A673 (cell line): ENCODE measurements around the gene PCBP2. TPM values are rescaled to one million over a fixed set of nuclear protein-coding genes. Genes with fewer than 3 reads are reported as not detected.

Experiments
- BruUV-seq: library from RNA; stranded (reverse); fragments of 400-500 nt; replicated peaks from 2 replicates; lab custom pipeline; 2021; lab: Mats Ljungman, UMichigan
- CTCF ChIA-PET: fragments of 300-600 bp; sonication (Branson Sonifier 250); formaldehyde crosslinking; loops from one replicate; lab custom pipeline; 2022; ENCODE audit warnings: antibody characterized with exemption; lab: Charles Lee
- POLR2A ChIA-PET: fragments of 300-600 bp; sonication (Branson Sonifier 250); formaldehyde crosslinking; loops from one replicate; lab custom pipeline; 2022; ENCODE audit warnings: antibody characterized with exemption; ENCODE audit not compliant: low non-redundant PET; lab: Charles Lee
- DNase-seq: peaks from one replicate; pipeline ENCODE4 v3.0.0-alpha.2; 2015; ENCODE audit warnings: low spot score
- H3K27ac ChIP-seq: fragments of 200-600 bp; sonication (generic); 2 replicates; pipeline ENCODE4 v1.5.1; 2016; ENCODE audit warnings: mixed run types, low read depth, mild to moderate bottlenecking, mixed read lengths, antibody characterized with exemption, low read length; ENCODE audit not compliant: poor library complexity, severe bottlenecking
- H3K27me3 ChIP-seq: fragments of 200-600 bp; sonication (generic); replicated peaks from 2 replicates; pipeline ENCODE4 v1.6.1; 2017; ENCODE audit warnings: mixed run types, low read depth, mild to moderate bottlenecking, mixed read lengths, antibody characterized with exemption, low read length; ENCODE audit not compliant: insufficient read depth, poor library complexity
- H3K36me3 ChIP-seq: fragments of 200-600 bp; sonication (generic); 2 replicates; pipeline ENCODE4 v1.6.1; 2016; ENCODE audit warnings: mixed run types, mild to moderate bottlenecking, mixed read lengths, antibody characterized with exemption, low read length; ENCODE audit not compliant: insufficient read depth, poor library complexity, severe bottlenecking
- H3K4me1 ChIP-seq: fragments of 200-600 bp; sonication (generic); 2 replicates; pipeline ENCODE4 v1.6.1; 2017; ENCODE audit warnings: mixed run types, mild to moderate bottlenecking, mixed read lengths, antibody characterized with exemption, low read length; ENCODE audit not compliant: insufficient read depth, poor library complexity, severe bottlenecking
- H3K4me3 ChIP-seq: fragments of 200-600 bp; sonication (generic); 2 replicates; pipeline ENCODE4 v1.5.1; 2016; ENCODE audit warnings: low read depth, mixed run types, mild to moderate bottlenecking, mixed read lengths, low read length; ENCODE audit not compliant: poor library complexity, severe bottlenecking
- H3K9me3 ChIP-seq: fragments of 200-600 bp; sonication (generic); 2 replicates; pipeline ENCODE4 v1.6.1; 2016; ENCODE audit warnings: mixed run types, low read depth, mild to moderate bottlenecking, mixed read lengths, antibody characterized with exemption, low read length; ENCODE audit not compliant: poor library complexity, severe bottlenecking
- EZH2 ChIP-seq: fragments of 200-600 bp; sonication (generic); IDR thresholded peaks from 2 replicates; pipeline ENCODE4 v1.6.1; 2017; ENCODE audit warnings: borderline replicate concordance, low read depth, mild to moderate bottlenecking, mixed read lengths, antibody characterized with exemption, low read length; ENCODE audit not compliant: poor library complexity, severe bottlenecking
- intact Hi-C: fragments of 100-400 bp; cut with micrococcal nuclease; formaldehyde crosslinking; loops from one replicate; pipeline ENCODE4 v1.10.0; 2022; ENCODE audit not compliant: unreplicated experiment
- total RNA-seq: library from RNA; stranded (reverse); gene quantifications from 2 replicates; pipeline ENCODE4 v1.2.3, GENCODE V29; 2021
- TF ChIP-seq, protein P1 (sequence below): fragments of 300-800, 200-600 bp; sonication (generic); conservative IDR thresholded peaks from 2 replicates; pipeline ENCODE4 v1.5.1; 2017; ENCODE audit warnings: low read depth, mild to moderate bottlenecking, antibody characterized with exemption, low read length, moderate library complexity, mixed read lengths

Gene PCBP2
- total RNA-seq, 1 experiment from 2014 or later: 1,215 TPM

DNA sequence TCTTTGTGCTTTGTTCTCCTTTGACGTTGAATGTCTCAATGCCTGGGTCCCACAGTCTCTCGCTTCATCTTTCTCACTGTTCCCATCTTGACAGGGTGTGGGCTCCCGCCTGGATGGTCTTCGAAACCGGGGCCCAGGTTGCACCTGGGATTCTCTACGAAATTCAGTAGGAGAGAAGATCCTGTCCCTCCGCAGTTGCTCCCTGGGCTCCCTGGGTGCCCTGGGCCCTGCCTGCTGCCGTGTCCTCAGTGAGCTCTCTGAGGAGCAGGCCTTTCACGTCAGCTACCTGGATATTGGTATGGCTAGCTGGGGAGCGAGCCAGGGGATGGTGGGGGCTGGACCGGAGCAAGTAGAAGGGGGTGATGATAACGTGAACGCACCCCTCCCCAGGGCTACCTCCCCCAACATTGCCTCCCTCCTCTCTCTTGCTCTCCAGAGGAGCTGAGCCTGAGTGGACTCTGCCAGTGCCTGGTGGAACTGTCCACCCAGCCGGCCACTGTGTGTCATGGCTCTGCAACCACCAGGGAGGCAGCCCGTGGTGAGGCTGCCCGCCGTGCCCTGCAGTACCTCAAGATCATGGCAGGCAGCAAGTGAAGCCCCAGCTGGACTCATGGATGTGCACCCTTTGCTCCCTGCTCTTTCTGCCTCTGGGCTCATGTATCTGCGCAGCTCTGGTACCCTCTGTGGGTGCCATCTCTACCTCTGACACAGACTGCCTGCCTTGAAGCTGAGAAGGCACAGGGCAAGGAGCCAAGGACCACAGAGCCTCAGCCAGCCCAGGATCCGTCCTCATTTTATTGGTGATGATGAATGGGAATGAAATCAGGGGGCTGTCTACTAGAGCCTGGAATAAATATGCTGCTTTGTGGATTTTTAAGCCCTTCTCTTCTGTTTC lies 53.9 kb downstream of the PCBP2 start:
- TF ChIP-seq, protein P1, sequence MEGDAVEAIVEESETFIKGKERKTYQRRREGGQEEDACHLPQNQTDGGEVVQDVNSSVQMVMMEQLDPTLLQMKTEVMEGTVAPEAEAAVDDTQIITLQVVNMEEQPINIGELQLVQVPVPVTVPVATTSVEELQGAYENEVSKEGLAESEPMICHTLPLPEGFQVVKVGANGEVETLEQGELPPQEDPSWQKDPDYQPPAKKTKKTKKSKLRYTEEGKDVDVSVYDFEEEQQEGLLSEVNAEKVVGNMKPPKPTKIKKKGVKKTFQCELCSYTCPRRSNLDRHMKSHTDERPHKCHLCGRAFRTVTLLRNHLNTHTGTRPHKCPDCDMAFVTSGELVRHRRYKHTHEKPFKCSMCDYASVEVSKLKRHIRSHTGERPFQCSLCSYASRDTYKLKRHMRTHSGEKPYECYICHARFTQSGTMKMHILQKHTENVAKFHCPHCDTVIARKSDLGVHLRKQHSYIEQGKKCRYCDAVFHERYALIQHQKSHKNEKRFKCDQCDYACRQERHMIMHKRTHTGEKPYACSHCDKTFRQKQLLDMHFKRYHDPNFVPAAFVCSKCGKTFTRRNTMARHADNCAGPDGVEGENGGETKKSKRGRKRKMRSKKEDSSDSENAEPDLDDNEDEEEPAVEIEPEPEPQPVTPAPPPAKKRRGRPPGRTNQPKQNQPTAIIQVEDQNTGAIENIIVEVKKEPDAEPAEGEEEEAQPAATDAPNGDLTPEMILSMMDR: no peak
- no peak for TF ChIP-seq EZH2
- no peak overlapping the region for H3K27ac ChIP-seq
- DNase-seq: no peak

DNA sequence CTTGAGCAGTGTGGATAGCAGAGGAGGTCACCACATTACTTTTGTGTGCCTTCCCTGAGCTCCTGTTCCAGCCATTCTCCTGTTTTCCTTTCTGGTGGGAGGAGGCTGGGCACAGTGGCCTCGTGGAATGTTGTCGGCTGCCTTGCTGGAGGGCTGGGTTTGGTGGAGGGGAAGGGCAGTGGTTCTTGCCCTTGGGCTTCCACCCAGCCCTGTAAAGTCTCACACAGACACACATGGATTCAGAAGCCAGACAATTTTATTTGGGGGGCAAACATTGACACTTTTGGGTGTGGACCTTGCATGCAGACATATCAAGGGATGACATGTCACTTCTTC lies 54.5 kb downstream of the PCBP2 start:
- DNase-seq: no peak
- POLR2A ChIA-PET: no interaction called here
- Histone ChIP-seq H3K27ac (no peak overlapping the region), H3K4me3 (no peak overlapping the region), H3K4me1 (peaks cover 23% of the 10 kb centered on the region), H3K27me3 (no peaks in the 10 kb centered on the region), H3K9me3 (no peaks in the 10 kb centered on the region), H3K36me3 (peaks cover 33% of the 10 kb centered on the region)
- no TSS peak for BruUV-seq
- CTCF ChIA-PET: no interaction called here
- no peak for TF ChIP-seq EZH2
- TF ChIP-seq, protein P1: no peak
- intact Hi-C loops: loop anchor here (10.0 kb wide), 1 partner anchor 768 kb away; no protein-coding TSS in a partner anchor

More for the DNA sequence above, 53.9 kb downstream of the PCBP2 start:
- ChIA-PET POLR2A (no interaction called here), CTCF (no interaction called here)
- intact Hi-C loops: loop anchor here (10.0 kb wide), 1 partner anchor 769 kb away; no protein-coding TSS in a partner anchor
- BruUV-seq: no TSS peak
- Histone ChIP-seq H3K27me3 (no peaks in the 10 kb centered on the region), H3K9me3 (no peaks in the 10 kb centered on the region), H3K36me3 (peaks cover 33% of the 10 kb centered on the region), H3K4me1 (peaks cover 23% of the 10 kb centered on the region), H3K4me3 (no peak overlapping the region)

DNA sequence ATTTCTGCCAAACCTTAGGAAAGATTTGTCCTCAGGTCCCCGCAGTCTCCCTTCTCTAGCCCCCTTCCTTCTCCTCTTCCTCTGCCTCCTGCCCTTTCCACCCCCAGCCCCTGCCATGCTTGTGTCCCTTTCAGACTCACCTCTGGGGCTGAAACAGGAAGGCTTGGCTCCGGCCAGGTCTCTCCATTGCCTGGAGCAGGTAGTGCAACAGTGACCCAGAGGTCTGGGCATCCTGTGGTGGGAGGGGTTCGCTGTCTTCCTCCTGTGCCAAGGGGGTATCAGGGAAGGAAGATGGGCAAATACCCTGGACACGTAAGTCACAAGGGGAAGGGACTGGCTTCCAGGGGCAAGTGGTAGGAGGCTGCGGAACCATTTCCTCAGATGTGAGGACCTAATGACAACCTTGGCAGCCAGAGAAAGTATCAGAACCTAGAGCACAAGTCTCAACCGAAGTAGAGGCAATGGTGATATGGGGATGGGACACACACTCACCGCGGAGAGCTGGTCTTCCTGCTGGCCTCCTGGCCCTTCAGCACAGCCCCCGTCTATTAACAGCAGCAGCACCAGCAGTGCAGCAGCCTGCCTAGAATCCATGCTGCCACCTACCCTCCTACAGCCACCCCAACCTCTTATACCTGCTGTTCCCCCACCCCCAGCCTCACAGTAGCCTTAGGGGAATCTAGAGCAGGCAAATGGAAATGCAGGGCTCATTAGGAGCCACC lies 55.1 kb downstream of the PCBP2 start, which contains the start of gene NPFF:
TSS of gene NPFF (minus strand) at position 604 of the 722 bp plus-strand sequence. CDS start at position 594, 10 bp downstream.
- no peaks in the 10 kb centered on the region for H3K27me3 ChIP-seq
- no peaks in the 10 kb centered on the region for H3K9me3 ChIP-seq
- TF ChIP-seq, protein P1: no peak
- no peak for TF ChIP-seq EZH2
- POLR2A ChIA-PET: no interaction called here
- CTCF ChIA-PET: no interaction called here
- peaks cover 19% of the 10 kb centered on the region for H3K4me1 ChIP-seq
- no peak for DNase-seq
- BruUV-seq: no TSS peak
- no peak within 1 kb of the TSS for H3K4me3 ChIP-seq
- no peak within 1 kb of the TSS for H3K27ac ChIP-seq
- intact Hi-C loops: loop anchor here (10.0 kb wide), 1 partner anchor 768 kb away; no protein-coding TSS in a partner anchor
- peaks cover 38% of the 10 kb centered on the region for H3K36me3 ChIP-seq
